ENCODE results near the gene BMERB1. TPM values are rescaled to one million over a fixed set of nuclear protein-coding genes. Genes with fewer than 3 reads are reported as not detected.

Gene BMERB1
- total RNA-seq, 1 experiment from 2014 or later: 3.8 TPM

DNA sequence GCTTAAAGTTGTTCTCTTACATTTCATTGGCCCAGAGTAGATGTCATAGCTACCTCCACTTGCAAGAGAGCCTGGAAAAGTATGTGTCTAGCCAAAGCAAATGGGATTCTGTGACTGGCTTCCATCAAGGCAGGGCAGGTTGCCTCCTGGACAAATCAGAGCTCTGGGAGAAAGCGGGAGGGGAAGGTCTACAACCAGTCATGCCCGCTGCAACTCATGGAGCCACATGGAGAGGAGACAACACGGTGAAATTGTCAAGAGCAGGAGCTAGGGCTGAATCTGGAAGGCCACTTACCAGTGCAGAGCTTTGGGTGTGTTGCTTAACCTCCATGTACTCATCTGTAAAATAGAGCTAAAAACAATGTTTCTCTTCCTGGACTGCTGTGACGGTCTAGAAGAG lies 124.8 kb downstream of the BMERB1 start:
- Histone ChIP-seq H3K4me3 (ENCODE audit: low read length) (no peak overlapping the region), H2AFZ (ENCODE audit: low read length) (no peak overlapping the region), H3K79me2 (ENCODE audit: low read length) (no peaks in the 10 kb centered on the region), H3F3A (ENCODE audit: low read length, unreplicated experiment) (no peaks in the 10 kb centered on the region), H3K27me3 (ENCODE audit: low read length) (no peaks in the 10 kb centered on the region), H3K9ac (ENCODE audit: low read length) (no peak overlapping the region), H3K9me2 (replicated peaks; ENCODE audit: low read length) (no peaks in the 10 kb centered on the region), H3K4me1 (ENCODE audit: insufficient read depth, low read length) (no peaks in the 10 kb centered on the region), H4K20me1 (ENCODE audit: low read length) (no peaks in the 10 kb centered on the region), H3K27ac (ENCODE audit: low read length) (no peak overlapping the region), H3K9me3 (ENCODE audit: low read length) (no peaks in the 10 kb centered on the region), H3K36me3 (ENCODE audit: low read depth, low read length) (no peaks in the 10 kb centered on the region), H3K4me2 (ENCODE audit: low read length) (no peak overlapping the region)
- ATAC-seq (no peak), DNase-seq (no peak)
- ChIA-PET POLR2A (ENCODE audit: unreplicated experiment) (interaction anchor here (0.6 kb wide), 1 partner anchor 519 kb away, joined by 3 read pairs; no protein-coding TSS in a partner anchor), CTCF (interaction anchor here (1.2 kb wide), 1 partner anchor 8 kb away, joined by 3 read pairs; no protein-coding TSS in a partner anchor)
- TF ChIP-seq, protein P1, sequence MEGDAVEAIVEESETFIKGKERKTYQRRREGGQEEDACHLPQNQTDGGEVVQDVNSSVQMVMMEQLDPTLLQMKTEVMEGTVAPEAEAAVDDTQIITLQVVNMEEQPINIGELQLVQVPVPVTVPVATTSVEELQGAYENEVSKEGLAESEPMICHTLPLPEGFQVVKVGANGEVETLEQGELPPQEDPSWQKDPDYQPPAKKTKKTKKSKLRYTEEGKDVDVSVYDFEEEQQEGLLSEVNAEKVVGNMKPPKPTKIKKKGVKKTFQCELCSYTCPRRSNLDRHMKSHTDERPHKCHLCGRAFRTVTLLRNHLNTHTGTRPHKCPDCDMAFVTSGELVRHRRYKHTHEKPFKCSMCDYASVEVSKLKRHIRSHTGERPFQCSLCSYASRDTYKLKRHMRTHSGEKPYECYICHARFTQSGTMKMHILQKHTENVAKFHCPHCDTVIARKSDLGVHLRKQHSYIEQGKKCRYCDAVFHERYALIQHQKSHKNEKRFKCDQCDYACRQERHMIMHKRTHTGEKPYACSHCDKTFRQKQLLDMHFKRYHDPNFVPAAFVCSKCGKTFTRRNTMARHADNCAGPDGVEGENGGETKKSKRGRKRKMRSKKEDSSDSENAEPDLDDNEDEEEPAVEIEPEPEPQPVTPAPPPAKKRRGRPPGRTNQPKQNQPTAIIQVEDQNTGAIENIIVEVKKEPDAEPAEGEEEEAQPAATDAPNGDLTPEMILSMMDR (conservative IDR thresholded peaks at IDR 0.05; ENCODE audit: low read depth, low read length): no peak
- TF ChIP-seq EZH2 (IDR thresholded peaks at IDR 0.05; ENCODE audit: low read length, unreplicated experiment) (no peak), EZH2phosphoT487 (IDR thresholded peaks at IDR 0.05; ENCODE audit: borderline replicate concordance, low read length) (no peak)
- BruUV-seq (replicated peaks): no TSS peak
- intact Hi-C loops (cut with micrococcal nuclease): loop anchor here (10.0 kb wide), 1 partner anchor 74 kb away; no protein-coding TSS in a partner anchor

- BruUV-seq (replicated peaks): no TSS peak
- ATAC-seq: no peak
- intact Hi-C loops (cut with micrococcal nuclease): no loop called here
Measured at GRCh38 chr16:15564604-15565339, 130.4 kb downstream of the BMERB1 start.

More at GRCh38 chr16:15564604-15565339, 130.4 kb downstream of the BMERB1 start:
- no peak overlapping the region for H3K27ac ChIP-seq (ENCODE audit: low read length)
- ChIA-PET POLR2A (ENCODE audit: unreplicated experiment) (no interaction called here), CTCF (no interaction called here)
- TF ChIP-seq EZH2 (IDR thresholded peaks at IDR 0.05; ENCODE audit: low read length, unreplicated experiment): no peak
- no peak for TF ChIP-seq EZH2phosphoT487 (IDR thresholded peaks at IDR 0.05; ENCODE audit: borderline replicate concordance, low read length)
- TF ChIP-seq, protein P1 (conservative IDR thresholded peaks at IDR 0.05; ENCODE audit: low read depth, low read length): no peak
- H3K9ac ChIP-seq (ENCODE audit: low read length): no peak overlapping the region
- no peaks in the 10 kb centered on the region for H3K9me3 ChIP-seq (ENCODE audit: low read length)
- no peak for DNase-seq
- no peaks in the 10 kb centered on the region for H3F3A ChIP-seq (ENCODE audit: low read length, unreplicated experiment)
- H3K4me3 ChIP-seq (ENCODE audit: low read length): no peak overlapping the region
- H3K79me2 ChIP-seq (ENCODE audit: low read length): no peaks in the 10 kb centered on the region
- H3K4me1 ChIP-seq (ENCODE audit: insufficient read depth, low read length): no peaks in the 10 kb centered on the region
- no peak overlapping the region for H3K4me2 ChIP-seq (ENCODE audit: low read length)
- H2AFZ ChIP-seq (ENCODE audit: low read length): no peak overlapping the region
- no peaks in the 10 kb centered on the region for H3K36me3 ChIP-seq (ENCODE audit: low read depth, low read length)
- H3K9me2 ChIP-seq (replicated peaks; ENCODE audit: low read length): no peaks in the 10 kb centered on the region
- H4K20me1 ChIP-seq (ENCODE audit: low read length): no peaks in the 10 kb centered on the region
- H3K27me3 ChIP-seq (ENCODE audit: low read length): no peaks in the 10 kb centered on the region
